Superior temporal gyrus (tissue), 1 donor: Measurements from ENCODE around the gene KLHL6.
"Not testable (repeated sequence)": the region's sequence is repeated elsewhere in the genome, so short reads cannot be mapped to it uniquely, and the experiment has no call there.

Experiments used
- DNase-seq: peaks from one replicate; pipeline ENCODE4 v3.0.0-alpha.2; 2016; ENCODE audit errors: extremely low spot score

The KLHL6 gene

DNA sequence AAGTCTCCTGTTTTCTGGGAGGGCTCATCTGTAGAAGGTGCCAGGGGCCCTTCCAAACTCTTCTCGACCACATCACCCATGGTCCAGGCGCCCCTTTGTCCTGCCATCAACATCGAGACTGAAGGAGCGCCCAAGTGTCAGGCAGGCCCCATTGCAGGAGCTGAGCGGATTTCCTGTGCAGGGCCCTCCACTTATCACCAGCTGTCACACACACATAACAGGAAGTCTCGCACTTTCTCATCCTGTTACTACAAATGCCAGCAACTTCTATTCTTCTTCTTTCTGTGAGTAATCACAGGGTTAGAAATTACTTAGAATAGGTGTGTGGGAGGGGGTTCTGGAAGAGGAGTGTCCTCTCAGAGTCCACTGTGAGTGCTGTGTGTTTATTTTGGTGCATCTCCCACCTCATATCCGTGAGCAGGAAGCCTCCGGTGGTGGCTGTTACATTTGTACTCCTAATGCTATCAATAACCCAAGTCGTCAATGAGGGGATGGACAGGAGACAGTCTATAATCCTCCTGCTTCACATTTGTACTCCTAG, at the start of gene KLHL6:
TSS of gene KLHL6 (minus strand) at position 166 of the 541 bp plus-strand sequence. CDS start at position 113, 53 bp downstream.
- no peak for DNase-seq

DNA sequence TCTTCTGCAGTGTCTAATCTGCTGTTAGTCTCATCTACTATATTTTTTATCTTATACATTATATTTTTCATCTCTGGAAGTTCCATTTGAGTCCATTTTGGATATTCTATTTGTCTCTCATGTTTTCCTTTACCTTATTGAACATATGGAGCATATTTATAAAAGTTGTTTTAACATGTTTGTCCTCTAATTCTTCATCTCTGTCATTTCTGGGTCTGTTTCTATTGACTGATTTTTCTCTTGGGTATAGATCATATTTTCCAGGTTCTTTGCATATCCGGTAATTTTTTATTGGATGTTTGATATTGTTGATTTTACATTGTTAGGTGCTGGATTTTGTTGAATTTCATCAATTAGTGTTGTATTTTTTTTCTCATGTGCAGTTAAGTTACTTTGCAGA, 42.5 kb upstream of the KLHL6 start:
- no peak for DNase-seq

DNA sequence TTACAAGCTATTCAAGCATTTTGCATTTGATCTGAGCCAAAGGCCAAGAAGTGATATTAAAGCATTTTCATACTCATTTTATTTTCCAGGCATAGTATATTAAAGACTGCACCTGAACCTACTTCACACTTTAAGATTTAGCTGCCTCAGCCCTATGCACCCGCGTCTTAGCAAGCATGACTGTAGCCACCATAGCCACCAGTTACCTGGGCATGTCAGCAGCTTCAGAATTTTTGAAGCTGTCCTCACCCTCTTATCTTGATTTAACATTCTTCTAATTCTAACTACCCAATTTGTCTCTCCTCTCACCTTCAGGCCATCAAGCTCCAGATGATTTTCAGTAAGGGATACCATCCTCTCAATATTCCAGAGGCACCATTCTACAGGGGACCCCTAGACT, 39.1 kb upstream of the KLHL6 start:
- DNase-seq: no peak

GRCh38 chr3:183592821-183593220, 37.3 kb upstream of the KLHL6 start:
- DNase-seq: no peak

DNA sequence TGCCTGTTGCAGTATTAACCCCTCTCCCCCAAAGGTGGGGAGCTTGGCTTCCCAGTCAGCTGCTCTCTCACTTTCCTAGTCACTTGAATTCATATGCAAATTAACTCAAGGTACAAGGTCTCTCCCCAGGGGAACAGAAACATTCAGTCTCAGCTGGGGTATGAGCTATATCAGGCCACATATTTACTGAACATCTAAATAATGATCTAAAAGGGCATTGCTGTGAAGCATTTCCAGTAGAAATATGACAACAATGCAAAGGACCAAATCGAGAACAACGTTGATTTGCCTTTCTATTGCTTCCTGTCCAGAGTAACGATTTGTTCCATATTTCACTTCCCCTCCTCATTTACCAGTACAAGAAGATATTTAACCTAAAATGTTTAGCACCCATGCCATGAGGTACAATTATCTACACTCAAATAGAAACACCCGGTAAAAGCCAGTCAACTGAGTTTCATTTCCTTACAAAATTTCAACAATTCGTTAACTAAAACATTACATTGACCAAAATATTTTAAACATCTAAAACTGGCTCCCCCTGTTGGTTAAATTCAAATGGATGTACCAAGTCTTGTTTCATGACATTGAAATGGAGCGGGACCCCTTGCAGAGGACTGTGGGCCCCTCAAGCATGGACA, 36.5 kb upstream of the KLHL6 start:
- no peak for DNase-seq

GRCh38 chr3:183590442-183590841, 34.9 kb upstream of the KLHL6 start:
- no peak for DNase-seq

GRCh38 chr3:183587336-183587735, 31.8 kb upstream of the KLHL6 start:
- DNase-seq: no peak

GRCh38 chr3:183586477-183586876, 31.0 kb upstream of the KLHL6 start:
- no peak for DNase-seq

- no peak for DNase-seq
These were observed 29.4 kb upstream of the KLHL6 start for GRCh38 chr3:183584914-183585280.

DNA sequence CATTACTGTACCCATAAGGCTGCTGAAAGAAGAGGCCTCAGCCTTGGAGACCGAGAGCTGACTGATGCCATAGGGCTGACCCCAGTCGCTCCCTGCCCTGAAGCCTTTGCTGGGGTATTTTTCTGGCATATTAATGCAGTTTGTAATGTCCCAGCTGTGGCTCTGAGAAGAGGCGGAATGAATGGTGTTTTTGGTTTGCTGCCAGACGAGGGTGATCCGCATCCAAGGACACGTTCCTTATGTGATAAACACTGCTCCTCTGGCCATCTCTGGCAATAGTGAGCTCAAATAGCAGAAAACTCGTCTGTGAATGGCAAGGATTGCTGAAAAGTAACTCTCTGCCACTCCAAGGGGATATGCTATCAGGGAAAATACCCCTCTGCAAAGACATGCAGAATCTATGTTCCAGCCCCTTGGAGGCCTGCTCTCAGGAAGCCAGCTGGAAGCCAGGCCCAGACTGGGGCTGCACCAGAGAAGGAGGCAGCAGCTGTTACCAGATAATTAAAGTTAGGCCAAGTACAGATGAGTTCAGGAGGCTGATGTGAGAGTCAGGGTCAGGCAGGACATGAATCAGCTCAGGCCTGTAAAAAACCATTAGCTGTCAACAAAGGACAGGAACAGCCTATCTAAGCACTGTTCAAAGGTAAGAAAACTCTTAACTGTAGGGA, 28.9 kb upstream of the KLHL6 start:
- DNase-seq: peak; percentile 74

- peak; percentile 21 for DNase-seq
These were observed 28.1 kb upstream of the KLHL6 start for GRCh38 chr3:183583331-183584245.

DNA sequence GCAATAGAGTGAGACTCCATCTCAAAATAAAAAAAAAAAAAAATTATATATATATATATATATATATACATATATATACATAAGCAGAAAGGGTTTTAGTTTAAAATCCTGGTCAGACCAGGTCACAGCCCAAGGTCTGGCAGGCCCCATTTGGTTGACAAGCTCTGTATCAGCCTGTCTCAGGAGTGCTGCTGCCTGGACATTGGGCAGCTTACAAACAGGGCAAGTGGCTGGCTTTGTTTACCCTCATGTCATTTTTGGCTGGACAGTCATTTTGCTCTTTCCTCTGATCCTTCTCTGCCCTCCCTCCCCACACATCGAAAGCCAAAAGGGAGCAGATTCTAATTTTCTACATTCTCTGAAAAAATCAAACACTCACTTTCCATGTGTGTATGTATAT, 26.7 kb upstream of the KLHL6 start:
- DNase-seq: no peak

- DNase-seq: peak; percentile 71
These were observed 26.1 kb upstream of the KLHL6 start for GRCh38 chr3:183581496-183582155.

GRCh38 chr3:183579967-183580900, 24.7 kb upstream of the KLHL6 start:
- no peak for DNase-seq

GRCh38 chr3:183578179-183578578, 22.7 kb upstream of the KLHL6 start:
- no peak for DNase-seq

DNA sequence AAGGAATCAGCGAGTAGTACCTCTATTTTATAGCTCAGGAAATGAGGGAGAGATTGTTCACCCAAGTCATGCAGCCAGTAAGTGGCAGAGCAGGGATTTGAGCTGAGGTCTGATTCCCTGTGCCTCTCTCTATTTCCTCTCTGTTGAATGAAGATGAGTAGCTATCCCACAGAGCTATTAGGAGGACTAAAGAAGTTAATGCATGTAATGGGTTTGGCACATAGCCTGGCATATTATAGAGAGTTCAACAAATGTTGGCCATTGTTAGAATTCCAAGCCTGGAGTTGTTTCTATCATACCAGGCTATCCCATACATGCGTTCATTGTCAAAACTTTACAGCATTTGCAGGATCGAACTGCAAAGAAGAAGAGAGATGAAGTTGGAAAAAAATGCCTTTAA, 21.8 kb upstream of the KLHL6 start:
- DNase-seq: no peak

GRCh38 chr3:183576487-183577107, 21.1 kb upstream of the KLHL6 start:
- DNase-seq: peak; percentile 52

DNA sequence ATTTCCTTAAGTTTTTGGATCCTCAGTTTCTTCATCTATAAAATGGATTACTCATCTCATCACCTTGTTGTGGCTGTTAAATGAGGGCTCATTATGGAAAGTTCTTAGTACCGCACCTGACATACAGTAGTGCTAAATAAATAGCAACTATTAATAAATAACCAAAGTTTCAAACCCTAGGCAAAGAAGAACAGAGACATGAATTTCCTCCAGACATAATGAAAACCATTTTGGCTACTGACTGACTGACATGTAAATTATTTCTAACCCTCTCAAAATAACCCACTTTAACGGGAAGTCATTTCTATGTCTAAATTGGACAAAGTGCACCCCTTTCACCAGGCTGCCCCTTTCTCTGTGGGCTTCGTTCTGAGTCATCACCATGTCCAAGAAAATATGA, 17.4 kb upstream of the KLHL6 start:
- no peak for DNase-seq

GRCh38 chr3:183570191-183570590, 14.7 kb upstream of the KLHL6 start:
- DNase-seq: not testable (repeated sequence)

DNA sequence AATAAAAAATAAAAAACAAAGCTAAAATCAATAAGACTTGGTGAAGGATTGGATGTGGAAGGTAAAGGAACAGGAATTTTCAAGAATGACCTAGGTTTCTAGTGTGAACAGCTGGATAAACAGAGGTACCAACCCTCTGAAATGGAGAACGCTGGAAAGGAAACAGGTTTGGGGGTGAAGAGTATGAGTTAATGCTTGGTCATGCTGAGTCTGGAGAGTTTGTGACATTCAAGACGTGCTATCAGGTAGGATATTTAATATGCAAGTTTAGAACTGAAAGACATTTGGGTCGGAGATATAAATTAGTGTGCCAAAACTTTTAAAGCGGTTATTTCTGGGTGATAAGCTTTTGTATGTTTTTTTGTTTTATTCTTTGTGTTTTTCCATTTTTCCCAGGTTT, 11.4 kb upstream of the KLHL6 start:
- DNase-seq: no peak
